VCaP (cell line): ENCODE data around the gene NETO2.
"Not testable (repeated sequence)": the region's sequence is repeated elsewhere in the genome, so short reads cannot be mapped to it uniquely, and the experiment has no call there.

Source experiments
- H3K27ac ChIP-seq: fragments of 450-650 bp; 2 replicates; pipeline ENCODE4 v1.5.1; 2017
- TF ChIP-seq, protein P1 (sequence below): fragments of 450-650 bp; conservative IDR thresholded peaks from 2 replicates; pipeline ENCODE4 v1.5.1; 2017; ENCODE audit warnings: mild to moderate bottlenecking, moderate library complexity

The NETO2 gene

DNA sequence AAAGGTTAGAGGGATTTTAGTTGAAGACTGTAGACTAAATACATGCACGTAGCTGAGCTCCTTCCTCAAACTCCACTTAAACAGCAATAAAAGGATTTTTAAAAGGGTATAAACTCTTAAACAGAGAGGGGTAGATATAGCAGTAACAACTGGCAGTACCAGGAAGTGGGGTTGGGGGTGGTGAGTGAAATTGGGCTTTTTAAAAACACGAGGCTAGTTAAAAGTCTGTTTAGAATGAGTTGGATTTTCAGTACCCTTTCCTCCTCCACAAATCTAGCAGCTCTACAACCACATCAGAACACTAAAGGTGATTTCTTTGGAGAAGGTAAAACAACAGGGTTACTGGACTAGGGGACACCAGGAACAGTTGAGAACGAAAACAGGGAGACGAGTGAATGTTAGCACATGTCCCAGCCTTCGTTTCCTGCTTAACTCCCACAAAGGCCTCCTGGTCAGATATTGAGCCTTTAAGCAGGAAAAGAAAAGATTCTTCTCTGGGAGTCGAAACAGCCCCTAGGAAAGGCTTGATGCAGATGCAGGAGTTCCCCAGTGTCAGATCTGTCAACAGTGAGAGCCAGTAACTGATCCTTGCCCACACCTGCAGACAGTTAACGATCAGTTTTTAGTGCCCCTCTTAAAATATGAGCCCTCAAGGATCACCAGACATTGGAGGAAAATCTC is 13.8 kb downstream of the NETO2 start:
- TF ChIP-seq, protein P1, sequence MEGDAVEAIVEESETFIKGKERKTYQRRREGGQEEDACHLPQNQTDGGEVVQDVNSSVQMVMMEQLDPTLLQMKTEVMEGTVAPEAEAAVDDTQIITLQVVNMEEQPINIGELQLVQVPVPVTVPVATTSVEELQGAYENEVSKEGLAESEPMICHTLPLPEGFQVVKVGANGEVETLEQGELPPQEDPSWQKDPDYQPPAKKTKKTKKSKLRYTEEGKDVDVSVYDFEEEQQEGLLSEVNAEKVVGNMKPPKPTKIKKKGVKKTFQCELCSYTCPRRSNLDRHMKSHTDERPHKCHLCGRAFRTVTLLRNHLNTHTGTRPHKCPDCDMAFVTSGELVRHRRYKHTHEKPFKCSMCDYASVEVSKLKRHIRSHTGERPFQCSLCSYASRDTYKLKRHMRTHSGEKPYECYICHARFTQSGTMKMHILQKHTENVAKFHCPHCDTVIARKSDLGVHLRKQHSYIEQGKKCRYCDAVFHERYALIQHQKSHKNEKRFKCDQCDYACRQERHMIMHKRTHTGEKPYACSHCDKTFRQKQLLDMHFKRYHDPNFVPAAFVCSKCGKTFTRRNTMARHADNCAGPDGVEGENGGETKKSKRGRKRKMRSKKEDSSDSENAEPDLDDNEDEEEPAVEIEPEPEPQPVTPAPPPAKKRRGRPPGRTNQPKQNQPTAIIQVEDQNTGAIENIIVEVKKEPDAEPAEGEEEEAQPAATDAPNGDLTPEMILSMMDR = no peak

DNA sequence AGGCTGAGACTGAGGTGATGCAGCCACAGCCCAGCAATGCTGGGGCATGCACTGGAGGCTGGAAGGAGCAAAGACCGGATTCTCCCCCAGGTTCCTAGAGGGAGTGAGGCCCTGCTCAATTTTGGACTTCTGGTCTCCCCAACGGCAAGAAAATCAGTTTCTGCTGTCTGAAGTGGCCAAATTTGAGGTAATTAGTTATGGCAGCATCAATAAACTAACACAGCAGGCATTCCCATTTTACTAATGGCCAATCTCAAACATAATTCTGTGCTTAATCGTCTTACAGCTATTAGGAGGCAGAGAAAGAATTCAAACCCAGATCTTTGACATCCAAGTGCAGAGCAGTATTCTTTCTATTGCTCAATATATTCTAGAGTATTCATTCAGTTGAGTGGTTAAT is 16.2 kb downstream of the NETO2 start:
- TF ChIP-seq, protein P1 = no peak
- no peak overlapping the region for H3K27ac ChIP-seq

More for the DNA sequence above, 13.8 kb downstream of the NETO2 start:
- no peak overlapping the region for H3K27ac ChIP-seq

DNA sequence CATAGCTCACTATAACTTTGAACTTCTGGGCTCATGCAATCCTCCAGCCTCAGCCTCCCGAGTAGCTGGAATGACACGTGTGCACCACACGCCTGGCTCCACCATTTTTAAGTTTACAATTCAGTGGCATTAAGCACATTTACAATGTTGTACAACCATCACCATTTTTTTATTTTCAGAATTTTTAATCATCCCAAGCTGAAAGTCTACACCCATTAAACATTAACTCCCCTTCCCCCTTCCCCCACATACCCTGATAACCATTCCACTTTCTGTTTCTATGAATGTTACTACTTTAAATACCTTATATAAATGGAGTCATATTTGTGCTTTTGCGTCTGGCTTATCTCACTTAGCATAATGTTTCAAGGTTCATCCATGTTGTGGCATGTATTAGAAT is 18.0 kb downstream of the NETO2 start:
- H3K27ac ChIP-seq = no peak overlapping the region
- TF ChIP-seq, protein P1 = no peak

DNA sequence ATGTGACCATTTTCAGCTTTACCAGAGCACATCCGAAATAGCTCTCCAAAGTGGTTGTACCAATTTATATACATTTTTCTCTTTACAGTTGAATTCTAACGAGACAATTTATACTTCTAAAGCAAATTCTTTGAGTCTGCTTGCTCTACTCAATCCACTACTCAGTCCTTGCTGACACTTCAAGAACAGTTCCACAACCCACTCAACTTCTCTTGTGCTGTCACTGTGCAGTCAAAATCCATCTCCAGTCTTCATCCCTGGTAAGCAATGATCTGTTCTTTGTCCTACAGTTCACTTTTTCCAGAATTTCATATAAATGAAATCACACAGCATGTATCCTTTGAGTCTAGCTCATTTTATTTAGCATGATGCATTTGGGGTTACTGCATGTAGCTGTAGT is 30.6 kb downstream of the NETO2 start:
- H3K27ac ChIP-seq = no peak overlapping the region
- TF ChIP-seq, protein P1 = no peak

DNA sequence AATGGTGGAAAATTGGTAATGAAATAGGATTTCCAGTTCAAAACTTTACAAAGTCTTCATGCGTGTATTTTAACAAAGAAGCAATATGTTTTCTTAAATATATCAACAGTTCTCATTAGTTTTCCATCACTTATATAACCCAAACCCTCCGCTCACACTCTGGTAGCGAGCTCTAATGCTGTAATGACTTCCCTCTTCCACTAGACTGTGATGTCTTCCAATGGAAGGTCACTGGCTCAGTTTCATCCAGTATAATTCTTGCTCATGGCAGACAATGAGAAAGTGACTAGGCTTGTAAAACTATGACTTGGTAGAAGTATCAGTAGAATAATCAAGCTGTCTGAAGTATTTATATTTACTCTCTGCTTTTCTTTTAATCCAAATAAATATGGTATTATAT is 32.8 kb downstream of the NETO2 start:
- H3K27ac ChIP-seq = no peak overlapping the region
- TF ChIP-seq, protein P1 = no peak

DNA sequence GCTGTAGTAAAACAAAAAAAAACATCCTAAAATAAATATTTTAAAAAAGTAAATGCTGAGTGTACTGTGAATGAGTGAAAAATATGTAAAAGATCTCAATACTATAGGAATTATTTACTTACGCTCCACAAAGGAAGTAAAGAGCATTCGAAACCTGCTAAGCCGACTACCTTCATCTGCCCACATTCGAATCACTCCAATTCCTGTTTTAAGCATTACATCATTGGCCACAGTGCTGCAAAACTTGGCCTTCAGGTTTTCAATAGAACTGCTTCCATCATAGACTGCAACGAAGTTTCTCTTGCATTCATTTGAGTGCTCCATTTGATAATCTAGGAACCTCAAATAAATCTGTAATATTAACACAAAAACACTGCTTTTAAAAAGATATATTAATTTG is 34.4 kb downstream of the NETO2 start:
- H3K27ac ChIP-seq = no peak overlapping the region
- TF ChIP-seq, protein P1 = no peak

DNA sequence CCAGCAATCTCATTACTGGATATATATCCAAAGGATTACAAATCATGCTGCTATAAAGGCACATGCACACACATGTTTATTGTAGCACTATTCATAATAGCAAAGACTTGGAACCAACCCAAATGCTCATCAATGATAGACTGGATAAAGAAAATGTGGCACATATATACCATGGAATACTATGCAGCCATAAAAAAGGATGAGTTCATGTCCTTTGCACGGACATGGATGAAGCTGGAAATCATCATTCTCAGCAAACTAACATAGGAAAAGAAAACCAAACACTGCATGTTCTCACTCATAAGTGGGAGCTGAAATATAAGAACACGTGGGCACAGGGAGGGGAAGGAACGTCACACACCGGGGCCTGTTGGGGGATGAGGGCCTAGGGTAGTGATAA is 40.8 kb downstream of the NETO2 start:
- H3K27ac ChIP-seq = not testable (repeated sequence)

DNA sequence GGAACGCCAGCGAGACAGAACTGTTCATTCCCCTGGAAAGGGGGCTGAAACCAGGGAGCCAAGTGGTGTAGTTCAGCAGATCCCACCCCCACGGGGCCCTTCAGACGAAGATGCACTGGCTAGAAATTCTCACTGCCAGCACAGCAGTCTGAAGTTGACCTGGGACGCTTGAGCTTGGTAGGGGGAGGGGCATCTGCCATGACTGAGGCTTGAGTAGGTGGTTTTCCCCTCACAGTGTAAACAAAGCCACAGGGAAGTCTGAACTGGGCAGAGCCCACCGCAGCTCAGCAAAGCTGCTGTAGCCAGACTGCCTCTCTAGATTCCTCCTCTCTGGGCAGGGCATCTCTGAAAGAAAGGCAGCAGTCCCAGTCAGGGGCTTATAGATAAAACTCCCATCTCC is 46.6 kb downstream of the NETO2 start:
- H3K27ac ChIP-seq = not testable (repeated sequence)

DNA sequence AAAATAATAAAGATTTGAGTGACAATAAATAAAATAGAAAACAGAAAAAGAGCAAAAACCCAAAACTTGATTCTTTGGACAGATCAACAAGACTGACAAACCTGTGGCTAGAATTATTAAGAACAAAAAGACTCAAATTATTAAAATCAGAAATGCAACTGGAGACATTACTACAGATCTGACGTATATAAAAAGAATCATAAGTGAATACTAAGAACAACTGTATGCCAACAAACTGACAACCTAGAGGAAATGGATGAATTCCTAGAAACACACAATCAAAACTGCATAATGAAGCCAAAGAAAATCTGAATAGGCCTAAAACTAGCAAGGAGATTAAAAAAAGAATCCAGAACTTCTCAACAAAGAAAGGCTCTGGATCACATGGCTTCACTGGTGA is 47.4 kb downstream of the NETO2 start:
- H3K27ac ChIP-seq = no peak overlapping the region
- TF ChIP-seq, protein P1 = no peak
